ENCODE results near the gene PSMB10.

Gene PSMB10

GRCh38 chr16:67923414-67924116 is 13.1 kb downstream of the PSMB10 start:
- no peak overlapping the region for H3K4me3 ChIP-seq (replicated peaks; ENCODE audit: low read depth, low read length)
- DNase-seq (ENCODE audit: extremely low read depth, low read depth) = no peak
- TF ChIP-seq CTCF (IDR thresholded peaks at IDR 0.05; ENCODE audit: low read depth, low read length, missing control alignments) = no peak

GRCh38 chr16:67922740-67923139 is 13.9 kb downstream of the PSMB10 start:
- TF ChIP-seq CTCF (IDR thresholded peaks at IDR 0.05; ENCODE audit: low read depth, low read length, missing control alignments) = no peak
- H3K4me3 ChIP-seq (replicated peaks; ENCODE audit: low read depth, low read length) = no peak overlapping the region
- DNase-seq (ENCODE audit: extremely low read depth, low read depth) = no peak

- no peak for TF ChIP-seq CTCF (IDR thresholded peaks at IDR 0.05; ENCODE audit: low read depth, low read length, missing control alignments)
- H3K4me3 ChIP-seq (replicated peaks; ENCODE audit: low read depth, low read length) = no peak overlapping the region
- no peak for DNase-seq (ENCODE audit: extremely low read depth, low read depth)
Observed at GRCh38 chr16:67922221-67922620, 14.4 kb downstream of the PSMB10 start.

GRCh38 chr16:67919622-67920221 is 16.9 kb downstream of the PSMB10 start:
- DNase-seq (ENCODE audit: extremely low read depth, low read depth) = no peak
- peak; percentile 7 for TF ChIP-seq CTCF (IDR thresholded peaks at IDR 0.05; ENCODE audit: low read depth, low read length, missing control alignments)
- H3K4me3 ChIP-seq (replicated peaks; ENCODE audit: low read depth, low read length) = no peak overlapping the region

GRCh38 chr16:67917852-67918236 is 18.8 kb downstream of the PSMB10 start:
- H3K4me3 ChIP-seq (replicated peaks; ENCODE audit: low read depth, low read length) = no peak overlapping the region
- DNase-seq (ENCODE audit: extremely low read depth, low read depth) = peak; percentile 40
- TF ChIP-seq CTCF (IDR thresholded peaks at IDR 0.05; ENCODE audit: low read depth, low read length, missing control alignments) = no peak

GRCh38 chr16:67917140-67917851 is 19.4 kb downstream of the PSMB10 start:
- no peak for TF ChIP-seq CTCF (IDR thresholded peaks at IDR 0.05; ENCODE audit: low read depth, low read length, missing control alignments)
- DNase-seq (ENCODE audit: extremely low read depth, low read depth) = no peak
- H3K4me3 ChIP-seq (replicated peaks; ENCODE audit: low read depth, low read length) = no peak overlapping the region
